Thyroid gland (tissue), 4 donors: ENCODE data around the gene MTA1. TPM values are rescaled to one million over a fixed set of nuclear protein-coding genes. Genes with fewer than 3 reads are reported as not detected.

Source experiments
- DNase-seq, 2 donors: peaks; one replicate each; pipeline ENCODE4 v3.0.0-alpha.2; 2019
- H3K27ac ChIP-seq, 3 donors: fragments of 200-600 bp; sonication (generic); 1 replicate in 2 of 3; 2 replicates in 1 of 3; pipeline ENCODE4 v1.5.1; 2016 to 2019; ENCODE audit warnings: mild to moderate bottlenecking in 1 of 3, moderate library complexity in 1 of 3
- H3K27me3 ChIP-seq: fragments of 200-600 bp; sonication (generic); one replicate; pipeline ENCODE4 v1.5.1; 2019
- H3K36me3 ChIP-seq, 2 donors: fragments of 200-600 bp; sonication (generic); one replicate each; pipeline ENCODE4 v1.5.1; 2016 to 2019
- H3K4me1 ChIP-seq, 2 donors: fragments of 200-600 bp; sonication (generic); one replicate each; pipeline ENCODE4 v1.5.1; 2017 to 2019
- H3K4me3 ChIP-seq, 3 donors: fragments of 200-600 bp; sonication (generic); replicated peaks in 1 of 3; 1 replicate in 2 of 3; 2 replicates in 1 of 3; pipeline ENCODE4 v1.5.1; 2016; ENCODE audit warnings: mild to moderate bottlenecking in 1 of 3
- H3K9me3 ChIP-seq: fragments of 200-600 bp; sonication (generic); one replicate; pipeline ENCODE4 v1.5.1; 2017
- POLR2A ChIP-seq, 2 donors: fragments of 450-650 bp; IDR thresholded peaks; one replicate each; pipeline ENCODE4 v1.6.1; 2017; ENCODE audit warnings: antibody characterized with exemption in 2 of 2, mild to moderate bottlenecking in 2 of 2, moderate library complexity in 1 of 2
- WGBS, 2 donors: methylation state at CpG; one replicate each; pipeline ENCODE4 v1.1.5; 2017; 5-methylcytosine and 5-hydroxymethylcytosine counted together
- intact Hi-C: fragments of 100-400 bp; cut with DNase I; formaldehyde crosslinking; loops from one replicate; pipeline ENCODE4 v1.15.1; 2023
- total RNA-seq, 4 donors: library from RNA; depleted of rRNA; stranded (reverse); fragments of >200 nt; gene quantifications; one replicate each; pipeline ENCODE4 v1.2.3, GENCODE V29; 2016
- TF ChIP-seq, protein P1 (sequence below), 6 experiments: fragments of 200-600 bp in 3 of 6; fragments of 450-650 bp in 3 of 6; sonication (generic) in 3 of 6; IDR thresholded peaks; one replicate each; pipeline ENCODE4 v1.5.1; 2016 to 2019; ENCODE audit warnings: antibody characterized with exemption in 6 of 6, mild to moderate bottlenecking in 2 of 6, inconsistent platforms in 1 of 6, moderate library complexity in 1 of 6

The MTA1 gene
- total RNA-seq, 4 donors from 2014 or later: 66.2 to 111 (median 90.0) TPM

DNA sequence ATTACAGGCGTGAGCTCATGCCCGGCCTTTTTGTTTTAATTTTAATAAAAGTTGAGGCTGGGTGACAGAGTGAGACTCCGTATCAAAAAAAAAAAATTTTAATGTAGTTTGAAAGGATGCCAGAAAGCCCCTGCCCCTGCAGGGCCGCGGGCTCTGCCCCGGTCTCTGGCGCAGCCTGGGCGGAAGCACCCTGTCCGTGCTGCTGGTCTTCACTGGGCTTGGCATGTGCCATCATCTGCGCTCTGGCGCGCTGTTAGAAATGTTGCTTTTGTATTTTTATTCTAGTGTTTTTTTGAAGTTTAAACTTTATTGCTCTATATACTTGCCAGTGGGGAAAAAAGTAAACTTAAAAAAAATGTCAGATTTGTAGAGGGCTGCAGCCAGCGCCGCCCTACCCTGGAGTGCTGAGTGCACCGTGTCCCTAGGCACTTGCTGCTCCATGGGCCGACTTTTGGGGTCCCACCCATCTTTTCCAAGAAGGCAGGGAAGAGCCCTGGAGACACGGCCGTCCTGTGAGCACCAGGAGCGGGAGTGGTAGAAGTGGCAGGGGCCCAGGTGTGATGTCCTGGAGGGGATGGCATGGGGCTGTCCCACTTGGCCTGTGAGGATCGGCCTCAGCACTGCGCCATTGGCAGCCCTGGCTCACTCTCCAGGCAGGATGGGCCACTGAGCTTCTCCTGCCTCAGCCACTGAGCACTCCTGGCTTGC is 4.0 kb downstream of the MTA1 start:
- intact Hi-C loops: no loop called here
- Histone ChIP-seq H3K4me3 (no peak overlapping the region), H3K36me3 (no peaks in the 10 kb centered on the region), H3K9me3 (no peaks in the 10 kb centered on the region), H3K27ac (no peak overlapping the region), H3K27me3 (no peaks in the 10 kb centered on the region), H3K4me1 (peaks cover 22 to 26% of the 10 kb centered on the region in 2 donors)
- 95 to 96% methylated on average over 20 of the region's 21 CpGs for WGBS, 2 donors
- no peak for DNase-seq
- TF ChIP-seq, protein P1, sequence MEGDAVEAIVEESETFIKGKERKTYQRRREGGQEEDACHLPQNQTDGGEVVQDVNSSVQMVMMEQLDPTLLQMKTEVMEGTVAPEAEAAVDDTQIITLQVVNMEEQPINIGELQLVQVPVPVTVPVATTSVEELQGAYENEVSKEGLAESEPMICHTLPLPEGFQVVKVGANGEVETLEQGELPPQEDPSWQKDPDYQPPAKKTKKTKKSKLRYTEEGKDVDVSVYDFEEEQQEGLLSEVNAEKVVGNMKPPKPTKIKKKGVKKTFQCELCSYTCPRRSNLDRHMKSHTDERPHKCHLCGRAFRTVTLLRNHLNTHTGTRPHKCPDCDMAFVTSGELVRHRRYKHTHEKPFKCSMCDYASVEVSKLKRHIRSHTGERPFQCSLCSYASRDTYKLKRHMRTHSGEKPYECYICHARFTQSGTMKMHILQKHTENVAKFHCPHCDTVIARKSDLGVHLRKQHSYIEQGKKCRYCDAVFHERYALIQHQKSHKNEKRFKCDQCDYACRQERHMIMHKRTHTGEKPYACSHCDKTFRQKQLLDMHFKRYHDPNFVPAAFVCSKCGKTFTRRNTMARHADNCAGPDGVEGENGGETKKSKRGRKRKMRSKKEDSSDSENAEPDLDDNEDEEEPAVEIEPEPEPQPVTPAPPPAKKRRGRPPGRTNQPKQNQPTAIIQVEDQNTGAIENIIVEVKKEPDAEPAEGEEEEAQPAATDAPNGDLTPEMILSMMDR (IDR thresholded peaks at IDR 0.05): no peak
- TF ChIP-seq POLR2A (IDR thresholded peaks at IDR 0.05): no peak

DNA sequence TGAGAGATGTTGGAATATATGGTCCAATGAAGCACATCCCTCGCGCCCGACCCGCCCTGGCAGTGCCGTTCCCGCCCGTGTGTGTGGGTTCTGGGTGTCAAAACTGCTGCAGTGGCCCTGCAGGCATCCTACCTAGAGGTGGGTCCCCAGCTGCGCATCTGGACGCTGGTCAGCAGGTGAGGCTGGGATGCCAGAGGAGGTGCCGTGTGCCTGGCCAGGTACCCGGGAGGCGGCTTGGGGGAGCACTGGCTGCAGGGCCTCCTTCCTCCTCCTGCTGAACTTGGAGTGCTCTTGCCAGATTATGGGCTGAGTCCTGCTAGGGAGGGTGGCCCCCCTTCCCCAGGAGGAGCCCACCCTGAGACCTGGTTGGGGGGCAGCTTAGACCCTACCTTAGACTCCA is 5.2 kb downstream of the MTA1 start:
- TF ChIP-seq, protein P1 (IDR thresholded peaks at IDR 0.05): no peak
- TF ChIP-seq POLR2A (IDR thresholded peaks at IDR 0.05): no peak
- Histone ChIP-seq H3K4me1 (peaks cover 15 to 19% of the 10 kb centered on the region in 2 donors), H3K27ac (no peak overlapping the region), H3K27me3 (no peaks in the 10 kb centered on the region), H3K4me3 (no peak overlapping the region), H3K9me3 (no peaks in the 10 kb centered on the region), H3K36me3 (no peaks in the 10 kb centered on the region)
- 95% methylated on average over 9 to 12 of the region's 12 CpGs for WGBS, 2 donors
- no peak for DNase-seq
- intact Hi-C loops: no loop called here

DNA sequence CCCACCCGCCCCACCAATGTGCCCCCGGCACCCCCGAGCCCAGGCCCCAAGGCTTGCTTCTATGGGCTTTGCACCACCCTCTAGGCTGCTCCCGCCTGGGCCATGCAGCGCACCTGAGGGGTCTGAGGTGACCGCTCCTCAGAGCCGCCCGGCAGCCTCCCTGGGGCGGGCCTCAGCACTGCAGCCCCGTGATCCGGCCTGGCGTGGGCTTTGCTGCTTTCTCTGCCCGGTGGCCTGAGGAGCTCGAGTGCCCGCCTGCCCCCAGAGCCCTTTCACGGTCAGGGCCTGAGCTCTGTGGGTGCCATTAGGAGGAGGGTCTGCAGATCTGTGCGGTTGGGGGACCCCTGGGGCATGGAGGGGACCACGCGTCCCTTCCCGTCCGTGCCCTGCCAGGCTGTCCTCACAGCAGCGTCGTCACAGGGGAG is 6.2 kb downstream of the MTA1 start:
- no peak for DNase-seq
- Histone ChIP-seq H3K27me3 (no peaks in the 10 kb centered on the region), H3K9me3 (no peaks in the 10 kb centered on the region), H3K27ac (no peak overlapping the region), H3K36me3 (no peaks in the 10 kb centered on the region), H3K4me3 (no peak overlapping the region), H3K4me1 (peaks cover 10 to 18% of the 10 kb centered on the region in 2 donors)
- intact Hi-C loops: no loop called here
- TF ChIP-seq POLR2A (IDR thresholded peaks at IDR 0.05): no peak
- TF ChIP-seq, protein P1 (IDR thresholded peaks at IDR 0.05): no peak
- 99 to 100% methylated on average over 1 to 9 of the region's 23 CpGs for WGBS, 2 donors

DNA sequence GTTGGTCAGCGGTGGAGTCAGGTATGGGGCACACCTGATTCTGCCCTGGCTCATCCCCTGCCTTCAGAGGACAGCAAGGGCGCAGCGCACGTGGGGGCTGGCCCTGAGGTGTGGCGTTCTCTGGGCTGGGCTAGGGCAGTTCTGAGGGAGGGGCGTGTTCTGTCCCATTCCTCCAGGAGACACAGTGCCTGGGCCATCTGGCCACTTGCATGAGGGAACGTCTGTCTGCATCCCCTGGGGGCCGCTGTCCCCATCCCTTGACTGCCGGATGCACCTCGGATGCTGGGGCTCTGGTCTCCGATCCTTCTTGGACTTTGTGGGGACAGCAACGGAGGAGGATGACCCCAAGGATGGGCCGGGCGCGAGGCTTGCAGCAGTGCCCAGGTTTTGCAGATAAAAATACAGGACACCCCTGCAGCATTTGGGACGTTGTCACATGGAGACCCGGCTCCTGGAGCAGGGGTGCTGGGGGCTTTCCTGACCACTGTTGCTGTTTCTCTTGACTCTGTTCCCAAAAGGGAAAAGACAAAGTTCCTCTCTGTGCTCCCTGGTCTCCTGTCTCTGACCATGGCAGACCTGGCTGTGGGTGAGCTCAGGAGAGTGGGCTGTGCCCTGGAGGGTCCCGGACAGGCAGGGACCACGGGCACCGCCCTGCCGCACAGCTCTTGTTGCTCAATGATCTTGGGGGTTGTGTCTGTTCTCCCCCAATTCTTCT is 6.9 kb downstream of the MTA1 start:
- DNase-seq: no peak
- TF ChIP-seq, protein P1 (IDR thresholded peaks at IDR 0.05): no peak
- no peak for TF ChIP-seq POLR2A (IDR thresholded peaks at IDR 0.05)
- Histone ChIP-seq H3K27me3 (no peaks in the 10 kb centered on the region), H3K27ac (no peak overlapping the region), H3K4me3 (no peak overlapping the region), H3K4me1 (peaks cover 3 to 17% of the 10 kb centered on the region in 2 donors), H3K9me3 (no peaks in the 10 kb centered on the region), H3K36me3 (no peaks in the 10 kb centered on the region)
- WGBS, 2 donors: 96 to 97% methylated on average over 16 to 21 of the region's 21 CpGs
- intact Hi-C loops: no loop called here

DNA sequence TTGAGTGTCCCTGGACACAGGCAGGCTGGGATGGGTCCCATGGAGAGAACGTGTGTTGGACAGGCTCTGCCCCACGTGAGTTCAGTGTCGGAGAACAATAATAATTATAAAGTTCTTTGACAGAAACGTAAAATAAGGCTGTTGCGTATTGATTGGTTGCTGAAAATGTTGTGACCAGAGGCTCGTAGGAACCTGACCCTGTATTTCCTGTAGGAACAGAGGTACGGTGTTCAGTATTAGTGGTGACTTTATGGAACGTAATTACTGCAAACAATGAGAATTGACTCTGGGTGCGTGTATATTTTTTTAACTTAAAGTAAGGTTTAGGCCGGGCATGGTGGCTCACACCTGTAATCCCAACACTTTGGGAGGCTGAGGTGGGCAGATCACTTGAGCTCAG is 7.8 kb downstream of the MTA1 start:
- WGBS, 2 donors: 95 to 97% methylated on average over 10 of the region's 10 CpGs
- Histone ChIP-seq H3K4me3 (no peak overlapping the region), H3K27ac (no peak overlapping the region), H3K4me1 (peaks cover 3 to 16% of the 10 kb centered on the region in 2 donors), H3K36me3 (no peaks in the 10 kb centered on the region), H3K27me3 (no peaks in the 10 kb centered on the region), H3K9me3 (no peaks in the 10 kb centered on the region)
- intact Hi-C loops: no loop called here
- DNase-seq: no peak
- no peak for TF ChIP-seq POLR2A (IDR thresholded peaks at IDR 0.05)
- TF ChIP-seq, protein P1 (IDR thresholded peaks at IDR 0.05): no peak
